HL-60 (cell line): ENCODE data around the gene KLF6.

ENCODE experiments used
- GABPA ChIP-seq: IDR thresholded peaks from 2 replicates; pipeline ENCODE4 v1.6.1; 2012; ENCODE audit warnings: low read depth
- POLR2AphosphoS5 ChIP-seq: IDR thresholded peaks from 2 replicates; pipeline ENCODE4 v1.6.1; 2012; ENCODE audit warnings: low read depth
- SPI1 ChIP-seq: IDR thresholded peaks from 2 replicates; pipeline ENCODE4 v1.6.1; 2012; ENCODE audit warnings: low read depth, mild to moderate bottlenecking, borderline replicate concordance
- TF ChIP-seq, protein P1 (sequence below): IDR thresholded peaks from one replicate; pipeline ENCODE4 v1.5.1; 2011; ENCODE audit warnings: low read length, control low read depth, inconsistent platforms; ENCODE audit not compliant: insufficient read depth

DNA sequence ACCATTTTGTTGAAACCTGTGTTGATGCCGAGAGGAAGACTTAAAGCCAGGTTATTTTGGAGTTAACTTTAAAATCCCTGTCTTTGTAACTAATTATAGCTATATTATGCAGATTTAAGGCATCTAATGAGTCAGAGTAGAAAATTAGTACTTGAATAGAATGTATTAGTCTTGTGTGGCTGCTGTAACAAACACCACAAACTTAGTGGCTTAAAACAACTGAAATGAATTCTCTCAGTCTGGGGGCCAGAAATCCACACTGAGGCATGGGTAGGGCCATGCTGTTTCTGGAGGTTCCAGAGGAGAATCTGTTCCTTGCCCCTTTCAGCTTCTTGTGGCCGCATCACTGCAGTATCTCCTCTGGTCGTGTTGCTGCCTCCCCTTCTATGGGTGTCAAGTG, 8.5 kb upstream of the KLF6 start:
- TF ChIP-seq GABPA (no peak), POLR2AphosphoS5 (no peak), SPI1 (no peak)
- TF ChIP-seq, protein P1, sequence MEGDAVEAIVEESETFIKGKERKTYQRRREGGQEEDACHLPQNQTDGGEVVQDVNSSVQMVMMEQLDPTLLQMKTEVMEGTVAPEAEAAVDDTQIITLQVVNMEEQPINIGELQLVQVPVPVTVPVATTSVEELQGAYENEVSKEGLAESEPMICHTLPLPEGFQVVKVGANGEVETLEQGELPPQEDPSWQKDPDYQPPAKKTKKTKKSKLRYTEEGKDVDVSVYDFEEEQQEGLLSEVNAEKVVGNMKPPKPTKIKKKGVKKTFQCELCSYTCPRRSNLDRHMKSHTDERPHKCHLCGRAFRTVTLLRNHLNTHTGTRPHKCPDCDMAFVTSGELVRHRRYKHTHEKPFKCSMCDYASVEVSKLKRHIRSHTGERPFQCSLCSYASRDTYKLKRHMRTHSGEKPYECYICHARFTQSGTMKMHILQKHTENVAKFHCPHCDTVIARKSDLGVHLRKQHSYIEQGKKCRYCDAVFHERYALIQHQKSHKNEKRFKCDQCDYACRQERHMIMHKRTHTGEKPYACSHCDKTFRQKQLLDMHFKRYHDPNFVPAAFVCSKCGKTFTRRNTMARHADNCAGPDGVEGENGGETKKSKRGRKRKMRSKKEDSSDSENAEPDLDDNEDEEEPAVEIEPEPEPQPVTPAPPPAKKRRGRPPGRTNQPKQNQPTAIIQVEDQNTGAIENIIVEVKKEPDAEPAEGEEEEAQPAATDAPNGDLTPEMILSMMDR, result no peak
